HepG2 (cell line): Measurements from ENCODE around the gene OSBPL3. TPM values are rescaled to one million over a fixed set of nuclear protein-coding genes. Genes with fewer than 3 reads are reported as not detected.

ENCODE experiments used
- ATAC-seq: fragments of 200-7000 bp; cut with Tn5 transposase; 3 replicates; pipeline ENCODE4 v1.9.1; 2020; ENCODE audit warnings: mild to moderate bottlenecking, moderate library complexity
- BruUV-seq: library from RNA; stranded (reverse); fragments of 400-500 nt; replicated peaks from 2 replicates; lab custom pipeline; 2021; lab: Mats Ljungman, UMichigan
- CTCF ChIA-PET: fragments of 300-600 bp; formaldehyde crosslinking; extraction: SDS; loops from one replicate; lab custom pipeline; 2021; ENCODE audit warnings: low total read pairs, inconsistent platforms, low intra/inter-chr PET ratio; lab: Yijun Ruan, JAX
- POLR2A ChIA-PET: fragments of 350-600 bp; sonication (Branson Sonifier 250); formaldehyde crosslinking; loops from one replicate; lab custom pipeline; 2020; ENCODE audit warnings: antibody characterized with exemption, inconsistent platforms; lab: Yijun Ruan, JAX
- DNase-seq: peaks from one replicate; pipeline ENCODE4 v3.0.0-alpha.2; 2015; ENCODE audit warnings: low spot score
- FAIRE-seq: peaks from 3 replicates; lab custom pipeline; 2011; peaks lifted over from hg19 to GRCh38; lab: Jason Lieb, UNC
- H2AFZ ChIP-seq: one replicate; pipeline ENCODE4 v1.6.1; 2011; ENCODE audit warnings: low read length, inconsistent platforms
- H3K27ac ChIP-seq: fragments of 300-600 bp; 3 replicates; pipeline ENCODE4 v1.8.0; 2011; ENCODE audit warnings: mixed run types, mild to moderate bottlenecking, mixed read lengths, low read length, inconsistent platforms; ENCODE audit not compliant: insufficient read depth; ENCODE audit errors: extremely low read length
- H3K27me3 ChIP-seq, 2 experiments: fragments of 200-600 bp in 1 of 2; 2 replicates in 1 of 2; 3 replicates in 1 of 2; pipeline versions ENCODE4 v1.6.0 to v1.8.0; 2011; ENCODE audit warnings: low read length in 2 of 2, mild to moderate bottlenecking in 2 of 2, moderate library complexity in 2 of 2, inconsistent platforms in 1 of 2; ENCODE audit not compliant: insufficient read depth in 2 of 2, control insufficient read depth in 1 of 2
- H3K36me3 ChIP-seq, 2 experiments: fragments of 200-600 bp in 1 of 2; replicated peaks in 1 of 2; 2 replicates in 1 of 2; 3 replicates in 1 of 2; pipeline versions ENCODE4 v1.5.1 to v1.8.0; 2011; ENCODE audit warnings: low read length in 2 of 2, inconsistent platforms in 1 of 2; ENCODE audit not compliant: insufficient read depth in 2 of 2, control insufficient read depth in 1 of 2
- H3K4me1 ChIP-seq: 2 replicates; pipeline ENCODE4 v1.5.1; 2012; ENCODE audit warnings: low read length, inconsistent platforms; ENCODE audit not compliant: insufficient read depth
- H3K4me2 ChIP-seq: 2 replicates; pipeline ENCODE4 v1.6.0; 2011; ENCODE audit warnings: low read depth, low read length, inconsistent platforms
- H3K4me3 ChIP-seq, 3 experiments: fragments of 200-600 bp in 1 of 3; sonication (generic), shearing (Covaris generic) in 1 of 3; replicated peaks in 1 of 3; 2 replicates each; pipeline ENCODE4 v1.5.1; 2011 to 2016; ENCODE audit warnings: low read length in 3 of 3, inconsistent platforms in 2 of 3, low read depth in 2 of 3, mild to moderate bottlenecking in 2 of 3, control low read depth in 1 of 3, mixed read lengths in 1 of 3; ENCODE audit not compliant: insufficient read depth in 1 of 3
- H3K79me2 ChIP-seq: one replicate; pipeline ENCODE4 v1.6.1; 2011; ENCODE audit warnings: low read length, inconsistent platforms; ENCODE audit not compliant: insufficient read depth
- H3K9ac ChIP-seq: 2 replicates; pipeline ENCODE4 v1.6.0; 2011; ENCODE audit warnings: mild to moderate bottlenecking, low read depth, low read length, inconsistent platforms; ENCODE audit not compliant: insufficient read depth
- H3K9me3 ChIP-seq: 2 replicates; pipeline ENCODE4 v1.5.1; 2012; ENCODE audit warnings: mild to moderate bottlenecking, low read length
- H4K20me1 ChIP-seq: 2 replicates; pipeline ENCODE4 v1.6.0; 2011; ENCODE audit warnings: inconsistent platforms, mild to moderate bottlenecking, low read length, moderate library complexity; ENCODE audit not compliant: insufficient read depth
- ARHGAP35 ChIP-seq: sonication (generic); formaldehyde crosslinking; IDR thresholded peaks from 2 replicates; pipeline ENCODE4 v1.9.0; 2022; ENCODE audit warnings: mild to moderate bottlenecking, inconsistent platforms, moderate library complexity, missing genetic modification reagents, borderline replicate concordance
- HNRNPL ChIP-seq: fragments of 200-400 bp; formaldehyde crosslinking; IDR thresholded peaks from 2 replicates; pipeline ENCODE4 v1.6.1; 2017; ENCODE audit warnings: mild to moderate bottlenecking, low read depth, low read length
- MXD4 ChIP-seq: IDR thresholded peaks from 2 replicates; pipeline ENCODE4 v1.6.1; 2016; ENCODE audit warnings: mild to moderate bottlenecking, missing biosample characterization, missing genetic modification reagents
- MYC ChIP-seq: sonication (generic); formaldehyde crosslinking; IDR thresholded peaks from 2 replicates; pipeline ENCODE4 v1.9.0; 2021; ENCODE audit warnings: missing genetic modification reagents, borderline replicate concordance
- TBX2 ChIP-seq: sonication (generic); formaldehyde crosslinking; IDR thresholded peaks from 2 replicates; pipeline ENCODE4 v1.5.0; 2020; ENCODE audit warnings: missing genetic modification reagents, mild to moderate bottlenecking, borderline replicate concordance
- ZFP36 ChIP-seq: fragments of 150-350 bp; IDR thresholded peaks from 2 replicates; pipeline ENCODE4 v1.6.1; 2018; ENCODE audit warnings: borderline replicate concordance, low read length, low read depth; ENCODE audit not compliant: partially characterized antibody
- ZNF431 ChIP-seq: sonication (generic); formaldehyde crosslinking; IDR thresholded peaks from 2 replicates; pipeline ENCODE4 v1.9.0; 2022; ENCODE audit warnings: missing genetic modification reagents, low read depth, mild to moderate bottlenecking, borderline replicate concordance
- WGBS: methylation state at CpG from one replicate; pipeline ENCODE4 v1.1.6; 2017; ENCODE audit warnings: low lambda C conversion rate; 5-methylcytosine and 5-hydroxymethylcytosine counted together
- in situ Hi-C: cut with HindIII; loops from 2 replicates; pipeline ENCODE4 v1.10.0; 2017; ENCODE audit warnings: low pct_unique_long_range_greater_than_20kb; ENCODE audit not compliant: extremely low pct_ligation_motif_present
- intact Hi-C: fragments of 100-400 bp; cut with micrococcal nuclease; formaldehyde crosslinking; loops from one replicate; pipeline ENCODE4 v1.10.0; 2022; ENCODE audit not compliant: unreplicated experiment
- polyA plus RNA-seq, 8 experiments: library from polyadenylated mRNA; depleted of rRNA in 3 of 8; stranded (reverse) in 7 of 8; unstranded in 1 of 8; fragments of >200 nt; fragmentation: Illumina TruSeq in 4 of 8; extraction: Trizol in 4 of 8; gene quantifications; 2 replicates each; pipeline versions ENCODE4 v1.2.1 to v1.2.3, GENCODE V29; 2011 to 2016; ENCODE audit warnings: low read depth in 4 of 8, missing spikeins in 1 of 8, mixed read lengths in 1 of 8; ENCODE audit not compliant: insufficient read depth in 1 of 8
- total RNA-seq, 5 experiments: library from RNA; depleted of rRNA; stranded (reverse); fragments of >200 nt; fragmentation: Illumina TruSeq; extraction: Trizol; gene quantifications; 2 replicates each; pipeline ENCODE4 v1.2.3, GENCODE V29; 2016; ENCODE audit warnings: low read depth in 1 of 5
- TF ChIP-seq, protein P1 (sequence below): sonication (generic); formaldehyde crosslinking; IDR thresholded peaks from 2 replicates; pipeline ENCODE4 v1.5.0; 2020; ENCODE audit warnings: mild to moderate bottlenecking, missing genetic modification reagents, moderate library complexity

OSBPL3 gene
- total and polyA plus RNA-seq, 2 of the 13 experiments (the other 11 are each of a cell fraction or from before 2014, with no cell fraction given) = 8.8 to 28.9 TPM

DNA sequence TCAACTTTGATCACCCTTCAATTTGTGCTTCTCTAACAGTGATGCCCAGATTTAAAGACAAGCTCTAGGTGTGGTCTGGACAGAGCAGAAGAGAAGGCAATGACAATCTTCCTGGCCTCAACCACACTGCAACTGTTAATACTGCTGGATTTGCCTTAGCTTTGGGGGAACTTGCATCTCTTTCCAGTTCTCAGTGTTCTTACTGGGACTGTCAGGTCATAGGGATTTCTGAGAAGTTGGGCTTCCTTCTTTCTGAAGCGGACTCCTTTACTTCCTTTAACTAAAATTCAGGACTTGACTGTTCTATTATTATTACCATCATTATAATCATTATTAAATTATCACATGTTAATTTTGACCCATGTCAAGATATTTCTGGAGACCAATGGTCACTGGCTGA lies 80.8 kb downstream of the OSBPL3 start:
- no peak for TF ChIP-seq MXD4
- TF ChIP-seq, protein P1, sequence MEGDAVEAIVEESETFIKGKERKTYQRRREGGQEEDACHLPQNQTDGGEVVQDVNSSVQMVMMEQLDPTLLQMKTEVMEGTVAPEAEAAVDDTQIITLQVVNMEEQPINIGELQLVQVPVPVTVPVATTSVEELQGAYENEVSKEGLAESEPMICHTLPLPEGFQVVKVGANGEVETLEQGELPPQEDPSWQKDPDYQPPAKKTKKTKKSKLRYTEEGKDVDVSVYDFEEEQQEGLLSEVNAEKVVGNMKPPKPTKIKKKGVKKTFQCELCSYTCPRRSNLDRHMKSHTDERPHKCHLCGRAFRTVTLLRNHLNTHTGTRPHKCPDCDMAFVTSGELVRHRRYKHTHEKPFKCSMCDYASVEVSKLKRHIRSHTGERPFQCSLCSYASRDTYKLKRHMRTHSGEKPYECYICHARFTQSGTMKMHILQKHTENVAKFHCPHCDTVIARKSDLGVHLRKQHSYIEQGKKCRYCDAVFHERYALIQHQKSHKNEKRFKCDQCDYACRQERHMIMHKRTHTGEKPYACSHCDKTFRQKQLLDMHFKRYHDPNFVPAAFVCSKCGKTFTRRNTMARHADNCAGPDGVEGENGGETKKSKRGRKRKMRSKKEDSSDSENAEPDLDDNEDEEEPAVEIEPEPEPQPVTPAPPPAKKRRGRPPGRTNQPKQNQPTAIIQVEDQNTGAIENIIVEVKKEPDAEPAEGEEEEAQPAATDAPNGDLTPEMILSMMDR = no peak
- TF ChIP-seq ZNF431 (CRISPR knock-in tag) = no peak
- TF ChIP-seq MYC (CRISPR knock-in tag) = no peak
- no peak for TF ChIP-seq TBX2 (CRISPR knock-in tag)
- no peak for TF ChIP-seq HNRNPL
- no peak for TF ChIP-seq ZFP36
- TF ChIP-seq, all 625 proteins: peak for 0
- Histone ChIP-seq H2AFZ (no peak overlapping the region), H3K9ac (no peak overlapping the region), H3K9me3 (no peaks in the 10 kb centered on the region), H3K27me3 (no peaks in the 10 kb centered on the region), H4K20me1 (no peaks in the 10 kb centered on the region), H3K4me2 (no peak overlapping the region), H3K27ac (no peak overlapping the region), H3K4me3 (no peak overlapping the region), H3K79me2 (peaks cover 43% of the 10 kb centered on the region), H3K4me1 (peaks cover 29% of the 10 kb centered on the region), H3K36me3 (no peaks in the 10 kb centered on the region)
- ChIA-PET CTCF (no interaction called here), POLR2A (no interaction called here)
- no peak for FAIRE-seq
- ATAC-seq = no peak
- intact Hi-C loops (no loop called here), in situ Hi-C loops (loop anchor here (10.0 kb wide), 1 partner anchor 196 kb away; no protein-coding TSS in a partner anchor)
- BruUV-seq = no TSS peak
- 93% methylated on average over 1 of the region's 1 CpG for WGBS
- DNase-seq = no peak

DNA sequence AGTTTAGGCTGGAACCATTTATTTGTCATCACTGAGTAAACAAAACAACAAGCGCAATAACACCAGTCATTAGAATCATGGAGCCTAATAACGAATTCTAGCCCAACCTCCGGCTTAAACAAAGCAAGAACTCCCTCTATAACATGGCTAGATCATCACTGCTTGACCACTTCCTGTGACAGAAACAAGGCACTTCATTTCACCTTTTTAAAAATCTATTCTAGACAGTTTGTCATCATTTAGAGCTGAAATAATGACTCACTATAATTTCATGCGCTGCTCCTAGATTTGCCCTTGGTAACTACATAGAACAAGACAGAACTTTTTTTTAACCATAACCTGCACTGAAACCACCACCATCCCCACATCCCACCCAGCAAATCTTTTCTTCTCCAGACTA lies 81.3 kb downstream of the OSBPL3 start:
- no peak overlapping the region for H3K9ac ChIP-seq
- no peaks in the 10 kb centered on the region for H3K27me3 ChIP-seq
- no peaks in the 10 kb centered on the region for H3K36me3 ChIP-seq
- H3K4me3 ChIP-seq = no peak overlapping the region
- no TSS peak for BruUV-seq
- intact Hi-C loops (no loop called here), in situ Hi-C loops (loop anchor here (10.0 kb wide), 1 partner anchor 196 kb away; no protein-coding TSS in a partner anchor)
- POLR2A ChIA-PET = no interaction called here
- H3K4me2 ChIP-seq = no peak overlapping the region
- ATAC-seq (no peak), FAIRE-seq (no peak), DNase-seq (no peak)
- H3K79me2 ChIP-seq = peaks cover 40% of the 10 kb centered on the region
- H2AFZ ChIP-seq = no peak overlapping the region
- H3K27ac ChIP-seq = no peak overlapping the region
- no peaks in the 10 kb centered on the region for H4K20me1 ChIP-seq
- 100% methylated on average over 4 of the region's 4 CpGs for WGBS
- H3K9me3 ChIP-seq = no peaks in the 10 kb centered on the region
- peaks cover 24% of the 10 kb centered on the region for H3K4me1 ChIP-seq
- no peak for TF ChIP-seq ARHGAP35 (CRISPR knock-in tag)
- CTCF ChIA-PET = no interaction called here
